ENCODE results near the gene MERTK.

The MERTK gene

GRCh38 chr2:111912547-111912946 lies 14.1 kb downstream of the MERTK start:
- DNase-seq (ENCODE audit: low read depth), result no peak
- TF ChIP-seq CTCF (IDR thresholded peaks at IDR 0.05; ENCODE audit: control insufficient read depth, extremely low read depth, insufficient read depth), result no peak
- no peak overlapping the region for H3K4me3 ChIP-seq (ENCODE audit: low read depth, low read length)

- no peak for TF ChIP-seq CTCF (IDR thresholded peaks at IDR 0.05; ENCODE audit: control insufficient read depth, extremely low read depth, insufficient read depth)
- no peak for DNase-seq (ENCODE audit: low read depth)
- H3K4me3 ChIP-seq (ENCODE audit: low read depth, low read length), result no peak overlapping the region
Measured at GRCh38 chr2:111917106-111917505, 18.7 kb downstream of the MERTK start.

- no peak for TF ChIP-seq CTCF (IDR thresholded peaks at IDR 0.05; ENCODE audit: control insufficient read depth, extremely low read depth, insufficient read depth)
- peak; percentile 15 for DNase-seq (ENCODE audit: low read depth)
- no peak overlapping the region for H3K4me3 ChIP-seq (ENCODE audit: low read depth, low read length)
Measured at GRCh38 chr2:111918383-111918806, 20.0 kb downstream of the MERTK start.

GRCh38 chr2:111919365-111919764 lies 21.0 kb downstream of the MERTK start:
- TF ChIP-seq CTCF (IDR thresholded peaks at IDR 0.05; ENCODE audit: control insufficient read depth, extremely low read depth, insufficient read depth), result no peak
- DNase-seq (ENCODE audit: low read depth), result no peak
- no peak overlapping the region for H3K4me3 ChIP-seq (ENCODE audit: low read depth, low read length)

GRCh38 chr2:111919794-111920608 lies 21.6 kb downstream of the MERTK start:
- TF ChIP-seq CTCF (IDR thresholded peaks at IDR 0.05; ENCODE audit: control insufficient read depth, extremely low read depth, insufficient read depth), result no peak
- H3K4me3 ChIP-seq (ENCODE audit: low read depth, low read length), result no peak overlapping the region
- DNase-seq (ENCODE audit: low read depth), result peak; percentile 67

GRCh38 chr2:111923276-111923804 lies 24.9 kb downstream of the MERTK start:
- no peak for DNase-seq (ENCODE audit: low read depth)
- no peak for TF ChIP-seq CTCF (IDR thresholded peaks at IDR 0.05; ENCODE audit: control insufficient read depth, extremely low read depth, insufficient read depth)

More at GRCh38 chr2:111923276-111923804, 24.9 kb downstream of the MERTK start:
- no peak overlapping the region for H3K4me3 ChIP-seq (ENCODE audit: low read depth, low read length)
